ENCODE measurements around the gene GNA15. TPM values are rescaled to one million over a fixed set of nuclear protein-coding genes. Genes with fewer than 3 reads are reported as not detected.

GNA15 gene
- total RNA-seq, 6 experiments from 2014 or later: 0.31 to 3.9 (median 0.83) TPM

- Histone ChIP-seq H3K36me3 (no peaks in the 10 kb centered on the region), H3K4me1 (peaks cover 0 to 39% (median 15%) of the 10 kb centered on the region in 4 donors), H3K27ac (peak overlapping the region; percentile 60 to 76 (median 60)), H3K4me3 (peak overlapping the region; percentile 87 to 93 (median 89)), H3K9me3 (no peaks in the 10 kb centered on the region), H3K27me3 (no peaks in the 10 kb centered on the region)
- intact Hi-C loops (cut with DNase I): no loop called here
- WGBS (ENCODE audit: insufficient coverage, low coverage, low lambda C conversion rate, missing lambda C conversion rate): 1% methylated on average over 15 of the region's 31 CpGs
- TF ChIP-seq POLR2A (IDR thresholded peaks at IDR 0.05): no peak
- no peak for TF ChIP-seq CTCF (IDR thresholded peaks at IDR 0.05)
- DNase-seq (peak; percentile 51 to 62 (median 57)), ATAC-seq (peak in 1 of 4 donors; percentile 9)
Observed at GRCh38 chr19:3095441-3096191, 40.2 kb upstream of the GNA15 start.

- DNase-seq: peak in 2 of 3 donors; percentile 56 to 63
- no peak for ATAC-seq
- intact Hi-C loops (cut with DNase I): no loop called here
- H3K4me3 ChIP-seq: peak overlapping the region; percentile 87 to 93 (median 89)
- no peak for TF ChIP-seq POLR2A (IDR thresholded peaks at IDR 0.05)
- TF ChIP-seq CTCF (IDR thresholded peaks at IDR 0.05): no peak
- H3K27ac ChIP-seq: peak overlapping the region in 2 of 3 donors; percentile 70 to 76
- 3% methylated on average over 12 of the region's 25 CpGs for WGBS (ENCODE audit: insufficient coverage, low coverage, low lambda C conversion rate, missing lambda C conversion rate)
- H3K9me3 ChIP-seq: no peaks in the 10 kb centered on the region
- no peaks in the 10 kb centered on the region for H3K27me3 ChIP-seq
- no peaks in the 10 kb centered on the region for H3K36me3 ChIP-seq
- H3K4me1 ChIP-seq: peaks cover 0 to 41% (median 17%) of the 10 kb centered on the region in 4 donors
Observed at GRCh38 chr19:3096267-3096901, 39.4 kb upstream of the GNA15 start.

GRCh38 chr19:3096902-3097326 is 38.9 kb upstream of the GNA15 start:
- DNase-seq: peak in 1 of 3 donors; percentile 42
- no peaks in the 10 kb centered on the region for H3K9me3 ChIP-seq
- peaks cover 0 to 47% (median 19%) of the 10 kb centered on the region in 4 donors for H3K4me1 ChIP-seq
- H3K36me3 ChIP-seq: no peaks in the 10 kb centered on the region
- TF ChIP-seq CTCF (IDR thresholded peaks at IDR 0.05) (no peak), POLR2A (IDR thresholded peaks at IDR 0.05) (no peak)
- no peak overlapping the region for H3K4me3 ChIP-seq
- H3K27ac ChIP-seq: peak overlapping the region; percentile 47 to 76 (median 70)
- no peaks in the 10 kb centered on the region for H3K27me3 ChIP-seq
- ATAC-seq: no peak
- intact Hi-C loops (cut with DNase I): no loop called here
- WGBS (ENCODE audit: insufficient coverage, low coverage, low lambda C conversion rate, missing lambda C conversion rate): no CpG with 5 or more reads among the region's 11 CpGs

GRCh38 chr19:3097442-3097871 is 38.4 kb upstream of the GNA15 start:
- Histone ChIP-seq H3K4me3 (no peak overlapping the region), H3K27me3 (no peaks in the 10 kb centered on the region), H3K27ac (peak overlapping the region; percentile 47 to 76 (median 70)), H3K4me1 (peaks cover 0 to 50% (median 19%) of the 10 kb centered on the region in 4 donors), H3K9me3 (no peaks in the 10 kb centered on the region), H3K36me3 (no peaks in the 10 kb centered on the region)
- ATAC-seq (no peak), DNase-seq (peak in 1 of 3 donors; percentile 46)
- no peak for TF ChIP-seq CTCF (IDR thresholded peaks at IDR 0.05)
- no peak for TF ChIP-seq POLR2A (IDR thresholded peaks at IDR 0.05)
- intact Hi-C loops (cut with DNase I): no loop called here
- 48% methylated on average over 13 of the region's 24 CpGs for WGBS (ENCODE audit: insufficient coverage, low coverage, low lambda C conversion rate, missing lambda C conversion rate)
